HFF-Myc (cell line): ENCODE data around the gene NEDD4L.

Experiments
- DNase-seq: peaks from one replicate; pipeline ENCODE4 v3.0.0-alpha.2; 2011; ENCODE audit warnings: low read depth; ENCODE audit errors: extremely low read depth
- H3K4me3 ChIP-seq: replicated peaks from 2 replicates; pipeline ENCODE4 v1.5.1; 2011; ENCODE audit warnings: low read depth, mild to moderate bottlenecking, control low read depth, low read length
- TF ChIP-seq, protein P1 (sequence below): IDR thresholded peaks from 2 replicates; pipeline ENCODE4 v1.5.1; 2012; ENCODE audit warnings: mild to moderate bottlenecking, low read depth, low read length, control low read depth; ENCODE audit errors: missing control alignments

Gene NEDD4L

DNA sequence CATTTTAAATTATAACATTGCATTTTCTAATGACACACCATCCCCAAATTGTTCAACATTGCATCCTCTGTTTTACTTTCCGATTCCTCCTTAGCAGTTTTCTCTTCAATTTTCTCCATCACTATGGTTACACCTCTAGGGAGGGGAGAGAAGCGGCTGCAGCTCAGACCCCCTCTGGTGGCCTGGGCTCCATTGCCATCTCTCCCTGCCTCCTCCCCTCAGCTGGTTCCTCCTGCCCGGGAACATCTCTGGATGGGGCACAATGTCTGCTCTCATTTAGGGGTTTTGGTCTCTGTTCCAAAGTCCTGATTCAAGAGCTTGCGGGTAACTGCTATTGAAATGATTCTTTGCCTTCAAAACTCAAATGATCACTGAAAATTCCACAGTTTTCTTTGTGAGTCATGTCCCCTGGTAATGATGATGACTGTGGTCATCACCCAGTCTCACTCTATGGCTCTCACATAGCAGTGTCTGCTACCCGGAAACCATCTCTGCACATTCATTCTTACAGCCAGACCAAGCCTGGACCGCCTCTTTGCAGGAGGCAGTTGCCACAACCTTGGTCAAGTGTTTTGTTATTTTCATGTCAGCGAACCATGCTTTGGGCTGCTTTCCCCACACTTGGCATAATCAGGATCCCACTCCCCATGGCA, 321.0 kb downstream of the NEDD4L start:
- H3K4me3 ChIP-seq = no peak overlapping the region
- TF ChIP-seq, protein P1, sequence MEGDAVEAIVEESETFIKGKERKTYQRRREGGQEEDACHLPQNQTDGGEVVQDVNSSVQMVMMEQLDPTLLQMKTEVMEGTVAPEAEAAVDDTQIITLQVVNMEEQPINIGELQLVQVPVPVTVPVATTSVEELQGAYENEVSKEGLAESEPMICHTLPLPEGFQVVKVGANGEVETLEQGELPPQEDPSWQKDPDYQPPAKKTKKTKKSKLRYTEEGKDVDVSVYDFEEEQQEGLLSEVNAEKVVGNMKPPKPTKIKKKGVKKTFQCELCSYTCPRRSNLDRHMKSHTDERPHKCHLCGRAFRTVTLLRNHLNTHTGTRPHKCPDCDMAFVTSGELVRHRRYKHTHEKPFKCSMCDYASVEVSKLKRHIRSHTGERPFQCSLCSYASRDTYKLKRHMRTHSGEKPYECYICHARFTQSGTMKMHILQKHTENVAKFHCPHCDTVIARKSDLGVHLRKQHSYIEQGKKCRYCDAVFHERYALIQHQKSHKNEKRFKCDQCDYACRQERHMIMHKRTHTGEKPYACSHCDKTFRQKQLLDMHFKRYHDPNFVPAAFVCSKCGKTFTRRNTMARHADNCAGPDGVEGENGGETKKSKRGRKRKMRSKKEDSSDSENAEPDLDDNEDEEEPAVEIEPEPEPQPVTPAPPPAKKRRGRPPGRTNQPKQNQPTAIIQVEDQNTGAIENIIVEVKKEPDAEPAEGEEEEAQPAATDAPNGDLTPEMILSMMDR = no peak
- DNase-seq = no peak

DNA sequence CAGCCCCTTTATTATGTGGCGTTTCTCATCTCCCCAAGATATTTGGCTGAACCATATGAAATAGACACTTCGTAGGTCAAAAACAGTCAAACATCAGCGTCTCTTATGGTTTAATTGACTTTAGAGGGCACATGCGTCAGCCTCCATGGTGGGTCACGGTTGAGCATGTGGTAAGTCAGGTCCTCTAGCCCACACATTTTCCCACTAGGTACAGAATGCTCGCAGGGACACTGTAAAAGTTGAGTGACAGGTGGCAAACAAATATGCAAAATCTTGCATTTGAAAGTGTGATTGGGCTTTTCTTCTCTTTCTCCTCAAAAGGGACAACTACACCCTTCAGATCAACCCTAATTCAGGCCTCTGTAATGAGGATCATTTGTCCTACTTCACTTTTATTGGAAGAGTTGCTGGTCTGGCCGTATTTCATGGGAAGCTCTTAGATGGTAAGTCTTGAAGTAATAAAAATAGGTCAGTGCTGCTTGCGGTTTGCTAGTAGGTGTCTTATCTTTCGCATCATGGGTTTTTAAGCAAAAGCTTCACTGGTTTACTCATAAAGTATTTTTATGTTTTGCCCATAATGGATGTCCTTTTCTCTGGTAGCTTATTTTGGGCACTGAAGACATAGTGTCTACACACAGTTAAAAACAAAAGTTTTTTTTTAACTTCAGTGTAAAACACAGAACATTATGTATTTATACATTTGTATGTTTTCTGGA, 323.6 kb downstream of the NEDD4L start:
- H3K4me3 ChIP-seq = no peak overlapping the region
- DNase-seq = no peak
- TF ChIP-seq, protein P1 = no peak

DNA sequence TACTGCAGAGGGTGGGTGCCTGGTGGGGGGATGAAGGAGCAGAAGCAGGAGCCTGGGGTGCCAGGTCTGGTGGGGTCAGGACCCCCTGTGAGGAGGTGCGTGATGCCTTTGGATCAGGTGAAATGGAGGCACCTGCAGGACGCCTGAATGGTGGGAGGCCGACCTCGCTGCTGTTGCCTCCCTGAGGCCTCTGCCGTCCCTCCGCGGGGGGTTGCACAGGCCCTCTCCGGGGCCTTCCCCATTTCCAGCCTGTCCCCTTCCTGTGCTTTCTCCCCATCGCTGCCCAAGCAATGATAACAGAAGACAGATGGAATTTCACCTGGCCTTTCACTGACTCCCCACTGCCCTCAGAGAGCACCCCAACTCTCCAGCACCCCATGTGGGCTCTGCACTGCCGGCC, 325.6 kb downstream of the NEDD4L start:
- no peak for DNase-seq
- TF ChIP-seq, protein P1 = no peak
- no peak overlapping the region for H3K4me3 ChIP-seq

DNA sequence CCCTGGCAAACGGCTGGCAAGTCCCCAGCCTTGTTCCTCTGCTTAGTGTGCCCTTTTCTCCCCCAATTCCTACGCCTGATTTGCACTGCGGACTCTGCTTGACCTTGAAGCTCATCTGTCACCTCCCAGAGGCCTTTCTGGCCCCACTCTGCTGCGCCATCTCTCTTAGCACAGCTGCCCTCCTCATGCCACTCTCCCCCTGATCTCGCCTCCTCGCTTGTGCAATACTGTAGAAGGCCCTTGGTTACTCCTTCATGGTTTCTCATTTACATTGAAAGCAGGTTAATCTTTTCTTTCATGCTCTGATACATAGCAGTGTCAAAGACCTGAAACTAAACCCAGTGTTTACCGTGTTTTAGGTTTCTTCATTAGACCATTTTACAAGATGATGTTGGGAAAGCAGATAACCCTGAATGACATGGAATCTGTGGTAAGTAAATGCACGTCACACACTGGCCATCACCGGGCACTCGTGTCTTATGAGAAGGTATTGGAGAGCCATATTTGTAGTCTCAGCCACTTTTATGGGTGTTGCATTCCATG, 326.1 kb downstream of the NEDD4L start:
- H3K4me3 ChIP-seq = no peak overlapping the region
- no peak for DNase-seq
- TF ChIP-seq, protein P1 = no peak

DNA sequence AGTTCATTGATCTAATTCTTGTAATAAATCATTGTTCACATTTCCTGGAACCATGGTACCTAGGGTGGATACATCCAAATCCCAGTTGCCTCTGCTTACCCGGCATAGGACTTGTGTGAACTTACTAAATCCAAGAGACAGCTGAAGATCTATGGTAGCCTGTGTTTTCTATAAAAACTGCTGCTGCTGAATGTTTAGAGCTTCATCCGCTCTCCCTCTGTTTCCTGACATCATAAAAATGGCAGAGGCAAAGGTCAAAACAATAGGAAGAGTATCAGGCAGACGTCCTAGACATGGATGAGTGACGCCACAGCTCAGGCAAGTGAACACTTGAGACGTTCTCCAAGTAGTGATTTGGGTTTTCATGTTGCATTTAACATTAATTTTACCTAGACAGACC, 326.6 kb downstream of the NEDD4L start:
- no peak overlapping the region for H3K4me3 ChIP-seq
- TF ChIP-seq, protein P1 = no peak
- DNase-seq = no peak

DNA sequence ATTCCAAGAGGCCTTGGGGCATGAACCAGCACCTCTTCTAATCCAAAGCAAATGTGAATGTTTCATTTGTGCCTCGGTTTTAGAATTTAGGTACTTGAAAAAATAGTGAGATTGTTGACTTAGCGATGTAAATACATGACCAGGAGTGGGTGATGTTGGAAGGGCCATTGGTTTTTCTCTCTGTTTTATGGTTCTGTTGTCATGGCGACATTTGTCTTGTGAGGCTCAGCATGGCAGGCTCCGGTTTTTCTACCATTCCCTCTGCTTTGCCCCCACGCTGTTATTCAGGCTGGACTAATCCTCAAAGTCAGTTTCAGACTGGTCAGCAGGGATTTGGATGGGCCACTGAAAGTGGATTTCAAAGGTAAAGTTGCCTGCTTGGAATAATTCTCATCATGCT, 329.5 kb downstream of the NEDD4L start:
- no peak for DNase-seq
- H3K4me3 ChIP-seq = no peak overlapping the region
- TF ChIP-seq, protein P1 = no peak
